ENCODE measurements around the gene GMDS.
"Not testable (repeated sequence)": the region's sequence is repeated elsewhere in the genome, so short reads cannot be mapped to it uniquely, and the experiment has no call there.

The GMDS gene

DNA sequence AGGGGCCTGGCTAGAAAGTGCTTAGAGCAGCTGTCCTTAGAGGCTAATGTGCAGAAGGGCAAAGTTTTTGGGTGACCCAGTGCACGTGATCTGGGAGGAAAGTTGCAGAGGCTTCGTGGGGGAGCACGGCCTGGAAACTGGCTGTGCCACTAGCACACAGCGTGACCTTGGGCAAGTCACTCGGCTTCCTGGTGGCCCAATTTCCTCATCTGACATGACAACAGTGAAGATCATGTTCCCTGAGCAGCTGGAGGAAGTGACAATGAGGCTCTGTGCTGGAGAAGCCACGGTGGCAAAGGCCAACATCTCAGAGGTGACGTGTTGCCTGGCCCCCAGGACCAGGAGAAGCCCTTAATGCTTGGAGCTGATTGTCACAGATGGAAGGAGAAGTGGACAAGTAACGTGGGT is 536.2 kb downstream of the GMDS start:
- DNase-seq (ENCODE audit: low spot score), result no peak

- DNase-seq (ENCODE audit: low spot score), result no peak
Observed at GRCh38 chr6:1708820-1709219, 536.6 kb downstream of the GMDS start.

DNA sequence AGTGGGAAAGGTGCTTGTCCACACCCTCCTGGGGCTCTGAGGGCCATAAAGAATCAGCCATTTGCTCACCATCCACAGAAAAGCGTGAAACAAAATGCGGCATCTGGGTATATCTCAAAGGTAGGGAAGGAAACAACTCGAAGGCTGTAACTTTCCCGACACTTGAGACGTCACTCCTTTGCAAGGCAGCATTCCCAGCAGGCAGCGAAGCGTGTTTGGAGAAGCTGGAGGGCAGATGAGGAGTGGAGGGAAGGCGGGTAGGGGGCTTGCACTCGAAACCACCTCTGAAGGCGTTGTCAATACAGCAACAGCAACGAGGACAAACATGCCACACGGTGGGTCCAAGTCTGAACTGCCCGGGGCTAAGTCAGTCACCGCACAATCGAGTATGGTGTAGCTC is 537.3 kb downstream of the GMDS start:
- no peak for DNase-seq (ENCODE audit: low spot score)

GRCh38 chr6:1705630-1706029 is 539.8 kb downstream of the GMDS start:
- DNase-seq (ENCODE audit: low spot score), result no peak

DNA sequence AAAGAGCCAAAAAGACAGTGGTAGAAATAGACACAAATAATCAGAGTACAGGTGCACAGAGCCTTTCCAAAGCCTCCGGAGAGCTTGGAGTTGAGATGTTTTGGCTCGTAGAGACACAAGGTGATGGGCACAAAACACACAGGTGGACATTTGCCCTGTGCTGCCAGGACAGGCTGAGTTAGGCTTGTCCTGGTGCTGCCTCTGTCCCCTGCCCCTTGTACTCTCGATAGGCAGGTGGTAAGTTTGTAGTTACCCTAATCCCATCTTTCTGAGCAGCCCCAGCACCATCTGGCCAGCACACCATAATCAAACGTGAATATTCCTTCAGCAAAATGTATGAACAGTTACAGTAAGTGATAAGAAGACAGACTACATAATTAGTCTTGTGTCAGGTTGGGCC is 540.2 kb downstream of the GMDS start:
- no peak for DNase-seq (ENCODE audit: low spot score)

DNA sequence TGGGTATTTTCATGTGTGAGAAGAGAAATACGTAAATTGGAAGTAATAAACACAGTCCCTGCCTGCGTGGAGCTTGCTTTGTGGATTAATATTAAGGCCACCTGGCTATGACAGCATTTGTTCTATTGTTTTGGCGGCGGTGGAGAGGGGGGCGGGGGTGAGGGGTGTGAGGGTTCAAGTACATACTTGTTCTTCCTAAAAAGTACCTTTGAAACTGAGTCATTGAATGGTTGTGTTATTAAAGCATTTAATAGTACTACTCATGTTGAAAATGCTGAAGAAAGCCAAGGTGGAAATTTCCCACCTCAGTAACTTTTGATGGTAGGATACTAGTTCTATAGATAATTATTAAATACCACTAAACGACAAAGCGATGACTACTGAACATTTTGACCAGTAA is 540.7 kb downstream of the GMDS start:
- no peak for DNase-seq (ENCODE audit: low spot score)

DNA sequence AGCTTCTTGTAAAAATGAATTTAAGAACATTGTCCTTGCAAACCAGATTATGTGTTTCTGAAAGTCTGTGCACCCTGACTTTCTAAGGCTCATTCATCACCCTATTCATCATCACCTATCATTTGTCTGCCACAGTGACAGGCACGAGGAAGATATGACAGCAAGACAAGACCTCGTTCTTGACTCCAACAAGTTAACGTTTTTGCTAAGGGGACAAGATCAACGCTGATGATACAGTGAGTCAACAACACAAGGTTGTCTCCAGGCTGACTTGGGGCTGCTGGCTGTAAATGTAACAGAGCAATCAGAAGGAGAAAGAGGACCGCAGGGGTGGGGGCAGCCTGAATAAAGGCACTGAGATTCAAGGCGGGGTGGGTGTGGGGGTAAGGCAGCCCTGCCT is 541.5 kb downstream of the GMDS start:
- DNase-seq (ENCODE audit: low spot score), result no peak

GRCh38 chr6:1703091-1703855 is 542.1 kb downstream of the GMDS start:
- DNase-seq (ENCODE audit: low spot score), result no peak

DNA sequence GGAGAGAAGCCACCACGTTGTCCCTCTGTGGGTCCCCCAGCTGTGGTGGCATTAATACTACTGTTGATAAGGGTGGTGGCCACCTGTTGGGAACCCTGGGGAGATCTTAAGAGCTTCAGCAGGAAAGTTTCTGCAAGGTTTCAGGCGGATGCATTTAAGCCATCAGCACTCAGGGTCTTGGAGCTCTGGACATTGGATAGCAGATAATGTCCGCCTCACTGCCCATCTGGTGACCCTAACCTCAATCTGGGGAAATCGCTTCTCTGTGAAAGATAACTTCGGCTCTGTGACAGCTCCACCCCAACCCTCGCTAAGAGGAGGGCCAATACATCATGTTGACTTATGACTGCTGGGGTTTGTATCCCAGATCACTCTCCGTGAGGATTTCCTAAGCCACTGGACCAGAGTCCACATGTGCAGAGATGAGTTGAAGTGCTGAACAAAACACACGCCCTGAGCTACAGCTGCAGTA is 542.8 kb downstream of the GMDS start:
- no peak for DNase-seq (ENCODE audit: low spot score)

DNA sequence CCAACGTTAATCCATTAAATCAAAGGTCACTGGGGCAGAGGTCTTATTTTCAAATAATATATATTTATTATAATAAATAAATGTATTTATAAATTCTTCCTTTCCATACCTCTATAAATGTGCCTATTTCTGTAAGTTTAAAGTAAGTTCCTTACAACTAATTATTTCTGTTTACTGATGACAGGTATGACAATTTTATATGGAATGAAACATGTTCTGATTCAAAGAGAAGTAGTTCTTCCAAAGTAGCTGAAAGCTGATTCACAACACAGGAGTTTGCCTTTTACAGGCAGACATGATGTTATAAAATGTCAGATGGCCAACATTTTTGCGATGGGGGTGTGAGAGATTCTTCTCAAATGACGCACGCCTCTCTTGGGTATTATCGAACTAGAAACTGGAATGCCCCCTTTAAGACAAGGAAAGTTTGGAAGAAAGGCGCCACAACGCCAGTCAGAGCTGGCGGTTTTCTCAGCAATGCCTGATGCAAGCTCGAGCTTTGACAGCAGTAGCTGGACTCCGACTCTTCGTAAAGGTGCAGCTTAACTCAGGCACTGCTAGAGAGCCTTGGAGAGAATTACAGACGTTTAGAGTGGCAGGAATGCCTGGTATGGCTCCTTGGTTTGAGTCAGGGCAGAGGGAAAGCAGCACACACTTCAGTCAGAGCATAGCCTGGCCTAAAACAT is 543.6 kb downstream of the GMDS start:
- DNase-seq (ENCODE audit: low spot score), result no peak

GRCh38 chr6:1700278-1700967 is 545.0 kb downstream of the GMDS start:
- DNase-seq (ENCODE audit: low spot score), result no peak

- no peak for DNase-seq (ENCODE audit: low spot score)
Observed at GRCh38 chr6:1698527-1698926, 546.9 kb downstream of the GMDS start.

DNA sequence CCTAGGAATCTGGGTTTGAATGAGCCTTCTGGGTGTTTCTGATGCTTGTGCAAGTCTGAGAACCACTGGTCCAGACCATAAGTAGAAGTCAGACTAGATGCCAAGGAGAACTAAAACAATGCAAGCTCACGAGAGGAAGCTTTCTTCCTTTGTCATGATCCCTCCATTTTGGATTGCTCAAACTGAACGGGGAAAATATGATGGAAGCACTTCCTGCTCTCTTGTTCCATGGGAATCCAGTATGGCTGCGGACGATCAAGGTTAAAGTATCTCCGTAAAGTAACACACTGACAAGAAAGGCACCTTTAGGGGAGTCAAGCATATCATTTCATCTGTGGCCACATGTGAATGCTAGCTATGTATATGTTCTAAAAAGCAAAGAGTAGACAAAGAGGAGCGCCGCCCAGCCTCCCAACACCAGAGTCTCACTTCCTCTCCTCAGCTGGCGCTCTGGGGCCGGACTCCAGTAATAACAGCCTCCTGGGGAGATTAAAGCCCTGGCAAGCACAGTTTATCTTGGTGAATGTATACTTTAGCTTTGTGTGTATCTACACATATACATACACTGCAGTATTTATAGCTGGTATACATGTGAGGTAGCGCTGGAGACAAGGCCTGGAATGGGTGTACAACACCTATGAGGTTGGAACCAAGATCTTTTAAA is 547.6 kb downstream of the GMDS start:
- no peak for DNase-seq (ENCODE audit: low spot score)

DNA sequence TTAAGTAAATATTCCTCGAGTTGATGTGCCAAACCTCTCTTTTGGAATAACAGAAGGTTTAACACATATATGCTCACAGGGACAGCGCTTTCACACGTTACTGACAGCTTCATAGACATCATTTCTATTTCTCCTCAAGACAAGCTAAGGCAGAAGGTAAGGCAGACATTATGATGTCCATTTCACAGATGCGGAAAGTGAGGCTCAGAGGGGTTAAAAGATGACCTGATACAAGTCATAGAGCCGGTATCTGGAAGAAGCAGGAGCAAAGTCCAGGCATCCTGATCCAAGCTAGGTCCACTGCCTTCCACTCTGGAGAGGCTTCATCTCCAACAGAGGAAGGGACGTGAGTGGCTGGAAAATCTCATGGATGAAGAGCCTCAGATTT is 548.9 kb downstream of the GMDS start:
- no peak for DNase-seq (ENCODE audit: low spot score)

DNA sequence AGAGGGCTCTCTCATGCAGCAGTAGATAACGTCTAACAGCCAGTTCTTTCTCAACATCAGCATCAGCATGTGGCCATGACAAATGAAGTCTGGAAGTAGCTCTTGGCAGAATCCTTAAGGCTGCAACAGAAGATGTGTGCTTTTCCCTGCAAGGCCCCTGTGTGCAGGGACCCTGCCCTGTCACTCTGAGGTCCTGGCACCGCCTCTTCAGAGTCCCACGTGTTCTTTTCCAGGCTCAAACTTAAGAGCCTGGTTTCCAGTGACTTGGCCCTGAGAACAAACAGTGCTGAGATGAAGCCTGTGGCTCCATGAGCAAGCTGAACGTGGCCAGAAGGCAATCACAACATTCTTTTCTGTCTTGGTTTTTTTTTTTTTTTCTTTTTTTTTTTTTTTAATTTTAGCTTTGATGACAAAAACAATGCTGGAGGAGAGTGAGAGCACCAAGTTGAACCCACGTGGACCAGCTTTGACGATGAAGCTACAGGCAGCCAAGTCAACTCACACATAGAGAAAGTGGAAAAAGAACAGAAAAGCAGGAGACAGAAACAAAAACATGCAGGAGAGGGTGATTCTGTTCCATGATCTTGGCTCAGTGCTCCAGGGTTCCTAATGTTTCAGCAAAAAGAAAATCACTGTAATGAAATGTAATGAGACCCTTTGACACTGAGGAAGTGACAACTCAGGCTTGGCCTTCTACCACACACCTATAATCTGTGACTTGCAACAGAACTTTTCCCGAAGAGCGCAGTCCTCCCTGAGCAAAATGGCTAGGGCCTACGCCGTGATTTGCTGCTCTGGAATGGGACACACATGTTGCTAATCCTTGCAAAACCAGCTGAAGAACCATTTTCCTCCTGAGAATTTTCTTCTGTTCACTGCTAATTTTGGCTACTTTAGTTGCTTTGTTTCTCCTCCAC is 549.6 kb downstream of the GMDS start:
- DNase-seq (ENCODE audit: low spot score), result no peak

- not testable (repeated sequence) for DNase-seq (ENCODE audit: low spot score)
Observed at GRCh38 chr6:1691828-1692227, 553.6 kb downstream of the GMDS start.

- DNase-seq (ENCODE audit: low spot score), result not testable (repeated sequence)
Observed at GRCh38 chr6:1690656-1691055, 554.7 kb downstream of the GMDS start.

- DNase-seq (ENCODE audit: low spot score), result no peak
Observed at GRCh38 chr6:1689141-1689540, 556.3 kb downstream of the GMDS start.

DNA sequence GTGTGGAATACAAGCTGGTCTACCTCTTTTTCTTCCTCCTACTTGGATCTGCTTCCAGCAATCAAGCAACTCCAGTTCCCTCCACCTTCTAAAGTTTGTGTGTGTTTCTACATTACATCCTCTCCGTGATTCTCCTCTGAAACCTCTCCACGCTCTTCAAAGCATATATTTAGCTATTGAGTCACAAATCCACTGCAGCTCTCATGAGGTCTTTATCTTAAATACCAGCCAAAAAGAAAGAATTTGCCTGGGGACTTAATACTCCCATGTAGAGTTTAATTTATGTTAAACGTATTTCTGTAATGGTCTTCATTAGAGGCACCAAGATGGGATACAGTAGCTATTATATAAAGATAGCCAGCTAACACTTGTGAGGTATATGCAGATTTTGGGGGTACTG is 557.0 kb downstream of the GMDS start:
- DNase-seq (ENCODE audit: low spot score), result no peak

GRCh38 chr6:1687402-1687801 is 558.0 kb downstream of the GMDS start:
- DNase-seq (ENCODE audit: low spot score), result no peak

Data from Ammon's horn (tissue), 1 donor.